Measurements from ENCODE around the gene BNC2.
"Not testable (repeated sequence)": the region's sequence is repeated elsewhere in the genome, so short reads cannot be mapped to it uniquely, and the experiment has no call there.

Gene BNC2

GRCh38 chr9:16482764-16483163, 387.7 kb downstream of the BNC2 start:
- Histone ChIP-seq H3K36me3 (replicated peaks; ENCODE audit: insufficient read depth, low read length) (no peaks in the 10 kb centered on the region), H3K79me2 (ENCODE audit: low read length) (no peaks in the 10 kb centered on the region), H3K9me3 (replicated peaks; ENCODE audit: insufficient read depth, low read length) (no peaks in the 10 kb centered on the region), H3K4me3 (ENCODE audit: low read length) (no peak overlapping the region), H3K9ac (ENCODE audit: low read length) (no peak overlapping the region), H3F3A (ENCODE audit: insufficient read depth, low read length) (no peaks in the 10 kb centered on the region), H3K4me1 (ENCODE audit: low read length) (no peaks in the 10 kb centered on the region), H3K27ac (ENCODE audit: low read length) (no peak overlapping the region), H3K27me3 (replicated peaks; ENCODE audit: insufficient read depth, low read length) (no peaks in the 10 kb centered on the region), H3K4me2 (ENCODE audit: low read depth, low read length) (no peak overlapping the region), H3K9me2 (replicated peaks; ENCODE audit: insufficient read depth, low read length) (no peaks in the 10 kb centered on the region), H4K20me1 (ENCODE audit: insufficient read depth, low read length) (no peaks in the 10 kb centered on the region), H2AFZ (ENCODE audit: low read length) (no peak overlapping the region)
- no peak for DNase-seq
- TF ChIP-seq, protein P1, sequence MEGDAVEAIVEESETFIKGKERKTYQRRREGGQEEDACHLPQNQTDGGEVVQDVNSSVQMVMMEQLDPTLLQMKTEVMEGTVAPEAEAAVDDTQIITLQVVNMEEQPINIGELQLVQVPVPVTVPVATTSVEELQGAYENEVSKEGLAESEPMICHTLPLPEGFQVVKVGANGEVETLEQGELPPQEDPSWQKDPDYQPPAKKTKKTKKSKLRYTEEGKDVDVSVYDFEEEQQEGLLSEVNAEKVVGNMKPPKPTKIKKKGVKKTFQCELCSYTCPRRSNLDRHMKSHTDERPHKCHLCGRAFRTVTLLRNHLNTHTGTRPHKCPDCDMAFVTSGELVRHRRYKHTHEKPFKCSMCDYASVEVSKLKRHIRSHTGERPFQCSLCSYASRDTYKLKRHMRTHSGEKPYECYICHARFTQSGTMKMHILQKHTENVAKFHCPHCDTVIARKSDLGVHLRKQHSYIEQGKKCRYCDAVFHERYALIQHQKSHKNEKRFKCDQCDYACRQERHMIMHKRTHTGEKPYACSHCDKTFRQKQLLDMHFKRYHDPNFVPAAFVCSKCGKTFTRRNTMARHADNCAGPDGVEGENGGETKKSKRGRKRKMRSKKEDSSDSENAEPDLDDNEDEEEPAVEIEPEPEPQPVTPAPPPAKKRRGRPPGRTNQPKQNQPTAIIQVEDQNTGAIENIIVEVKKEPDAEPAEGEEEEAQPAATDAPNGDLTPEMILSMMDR (IDR thresholded peaks at IDR 0.05; ENCODE audit: low read length): no peak
- TF ChIP-seq EZH2 (optimal IDR thresholded peaks at IDR 0.05; ENCODE audit: low read depth, low read length) (no peak), EZH2phosphoT487 (IDR thresholded peaks at IDR 0.05; ENCODE audit: low read length) (no peak)

- not testable (repeated sequence) for H2AFZ ChIP-seq (ENCODE audit: low read length); H3K9ac ChIP-seq (ENCODE audit: low read length); H3K9me2 ChIP-seq (replicated peaks; ENCODE audit: insufficient read depth, low read length); H3K36me3 ChIP-seq (replicated peaks; ENCODE audit: insufficient read depth, low read length); H3K4me3 ChIP-seq (ENCODE audit: low read length); H4K20me1 ChIP-seq (ENCODE audit: insufficient read depth, low read length); H3K79me2 ChIP-seq (ENCODE audit: low read length); H3K27me3 ChIP-seq (replicated peaks; ENCODE audit: insufficient read depth, low read length); H3K9me3 ChIP-seq (replicated peaks; ENCODE audit: insufficient read depth, low read length); H3K4me1 ChIP-seq (ENCODE audit: low read length); DNase-seq; H3K4me2 ChIP-seq (ENCODE audit: low read depth, low read length); H3F3A ChIP-seq (ENCODE audit: insufficient read depth, low read length); H3K27ac ChIP-seq (ENCODE audit: low read length)
Observed at GRCh38 chr9:16480584-16480983, 389.9 kb downstream of the BNC2 start.

DNA sequence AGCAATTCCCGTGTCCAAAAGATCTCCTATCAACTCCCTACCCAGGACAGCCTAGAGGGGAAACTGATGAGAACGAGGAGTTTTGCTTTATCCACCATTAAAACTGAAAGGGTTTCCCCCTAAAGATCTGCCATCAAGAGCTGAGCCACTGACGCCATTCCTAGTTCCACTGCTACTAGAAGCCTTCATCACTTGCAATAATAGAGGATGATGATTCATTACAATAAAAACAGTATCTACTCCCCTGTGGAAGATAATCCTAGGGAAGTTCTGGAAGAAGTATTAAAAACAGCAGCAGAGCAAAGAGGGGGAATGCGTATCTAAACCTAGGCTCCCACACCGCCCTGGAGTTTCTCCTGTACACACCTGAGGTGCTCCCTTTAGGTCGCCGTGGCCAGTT, 394.5 kb downstream of the BNC2 start:
- Histone ChIP-seq H3K27ac (ENCODE audit: low read length) (no peak overlapping the region), H3K36me3 (replicated peaks; ENCODE audit: insufficient read depth, low read length) (no peaks in the 10 kb centered on the region)

GRCh38 chr9:16475257-16475656, 395.2 kb downstream of the BNC2 start:
- no peak overlapping the region for H3K9ac ChIP-seq (ENCODE audit: low read length)
- H3K36me3 ChIP-seq (replicated peaks; ENCODE audit: insufficient read depth, low read length): no peaks in the 10 kb centered on the region
- H3K27ac ChIP-seq (ENCODE audit: low read length): no peak overlapping the region
- no peaks in the 10 kb centered on the region for H3F3A ChIP-seq (ENCODE audit: insufficient read depth, low read length)
- H3K4me3 ChIP-seq (ENCODE audit: low read length): no peak overlapping the region
- H3K9me2 ChIP-seq (replicated peaks; ENCODE audit: insufficient read depth, low read length): no peaks in the 10 kb centered on the region
- no peak overlapping the region for H2AFZ ChIP-seq (ENCODE audit: low read length)
- H4K20me1 ChIP-seq (ENCODE audit: insufficient read depth, low read length): no peaks in the 10 kb centered on the region
- no peaks in the 10 kb centered on the region for H3K27me3 ChIP-seq (replicated peaks; ENCODE audit: insufficient read depth, low read length)
- TF ChIP-seq EZH2 (optimal IDR thresholded peaks at IDR 0.05; ENCODE audit: low read depth, low read length) (no peak), EZH2phosphoT487 (IDR thresholded peaks at IDR 0.05; ENCODE audit: low read length) (no peak)
- TF ChIP-seq, protein P1 (IDR thresholded peaks at IDR 0.05; ENCODE audit: low read length): no peak
- no peak for DNase-seq
- H3K4me2 ChIP-seq (ENCODE audit: low read depth, low read length): no peak overlapping the region
- H3K9me3 ChIP-seq (replicated peaks; ENCODE audit: insufficient read depth, low read length): no peaks in the 10 kb centered on the region
- no peaks in the 10 kb centered on the region for H3K4me1 ChIP-seq (ENCODE audit: low read length)
- H3K79me2 ChIP-seq (ENCODE audit: low read length): no peaks in the 10 kb centered on the region

More for the DNA sequence above, 394.5 kb downstream of the BNC2 start:
- H3K9me2 ChIP-seq (replicated peaks; ENCODE audit: insufficient read depth, low read length): no peaks in the 10 kb centered on the region
- DNase-seq: no peak
- H3K4me2 ChIP-seq (ENCODE audit: low read depth, low read length): no peak overlapping the region
- no peak overlapping the region for H3K9ac ChIP-seq (ENCODE audit: low read length)
- no peaks in the 10 kb centered on the region for H4K20me1 ChIP-seq (ENCODE audit: insufficient read depth, low read length)
- no peaks in the 10 kb centered on the region for H3K4me1 ChIP-seq (ENCODE audit: low read length)
- TF ChIP-seq EZH2phosphoT487 (IDR thresholded peaks at IDR 0.05; ENCODE audit: low read length): no peak
- TF ChIP-seq, protein P1 (IDR thresholded peaks at IDR 0.05; ENCODE audit: low read length): no peak
- TF ChIP-seq EZH2 (optimal IDR thresholded peaks at IDR 0.05; ENCODE audit: low read depth, low read length): no peak
- no peaks in the 10 kb centered on the region for H3K27me3 ChIP-seq (replicated peaks; ENCODE audit: insufficient read depth, low read length)
- no peaks in the 10 kb centered on the region for H3F3A ChIP-seq (ENCODE audit: insufficient read depth, low read length)
- no peaks in the 10 kb centered on the region for H3K9me3 ChIP-seq (replicated peaks; ENCODE audit: insufficient read depth, low read length)
- H3K79me2 ChIP-seq (ENCODE audit: low read length): no peaks in the 10 kb centered on the region
- H2AFZ ChIP-seq (ENCODE audit: low read length): no peak overlapping the region
- H3K4me3 ChIP-seq (ENCODE audit: low read length): no peak overlapping the region

All from MM.1S (cell line).